ENCODE measurements around the gene MYO16. TPM values are rescaled to one million over a fixed set of nuclear protein-coding genes. Genes with fewer than 3 reads are reported as not detected.

Gene MYO16
- total RNA-seq, 1 experiment from 2014 or later: not detected

GRCh38 chr13:108787700-108788414 lies 158.4 kb downstream of the MYO16 start:
- Histone ChIP-seq H4K5ac (ENCODE audit: insufficient read length, low read depth, low read length) (no peak overlapping the region), H4K20me1 (ENCODE audit: control insufficient read depth, insufficient read depth, insufficient read length) (no peaks in the 10 kb centered on the region)

More at GRCh38 chr13:108787700-108788414, 158.4 kb downstream of the MYO16 start:
- H3K56ac ChIP-seq (ENCODE audit: insufficient read length, low read depth, low read length): no peak overlapping the region
- H3K4me2 ChIP-seq (ENCODE audit: insufficient read depth, insufficient read length, low read length): no peak overlapping the region
- no CpG with 5 or more reads among the region's 14 CpGs for WGBS (ENCODE audit: extremely low coverage, insufficient read length, low lambda C conversion rate)
- no peak for DNase-seq
- no peak overlapping the region for H4K91ac ChIP-seq (ENCODE audit: insufficient read length, low read depth, low read length)
- H2AK5ac ChIP-seq (ENCODE audit: insufficient read length, low read length): no peak overlapping the region
- H2BK5ac ChIP-seq (ENCODE audit: insufficient read length, low read length): no peak overlapping the region
- peaks cover 4 to 11% (median 9%) of the 10 kb centered on the region in 3 experiments for H3K36me3 Mint-ChIP-seq (ENCODE audit: insufficient read depth in 1 of 3, low read depth in 3 of 3)
- H3K14ac ChIP-seq (ENCODE audit: insufficient read depth, low read length): no peak overlapping the region
- no peaks in the 10 kb centered on the region for H3K27me3 ChIP-seq (ENCODE audit: insufficient read depth, low read length)
- H4K8ac ChIP-seq (replicated peaks; ENCODE audit: insufficient read length, low read depth, low read length): no peak overlapping the region
- no peak overlapping the region for H2BK12ac ChIP-seq (ENCODE audit: insufficient read length, low read depth, low read length)
- H3K27ac Mint-ChIP-seq: no peak overlapping the region
- H3T11ph ChIP-seq (ENCODE audit: low read length): no peak overlapping the region
- TF ChIP-seq CTCF (conservative IDR thresholded peaks at IDR 0.05): no peak
- H3K23ac ChIP-seq (ENCODE audit: insufficient read length, low read depth, low read length): no peak overlapping the region
- no peak overlapping the region for H2BK15ac ChIP-seq (ENCODE audit: low read depth, low read length)
- H3K9me3 ChIP-seq (ENCODE audit: control insufficient read depth, low read depth, low read length): no peaks in the 10 kb centered on the region
- no peaks in the 10 kb centered on the region; the same call in 1 of the 2 replicates for H3K4me1 ChIP-seq (ENCODE audit: insufficient read depth, low read length)
- no peak overlapping the region for H2BK120ac ChIP-seq (ENCODE audit: low read depth, low read length, poor library complexity, severe bottlenecking)
- peaks cover 14 to 15% of the 10 kb centered on the region in 2 experiments for H3K4me1 Mint-ChIP-seq
- no peaks in the 10 kb centered on the region for H3K79me1 ChIP-seq (ENCODE audit: insufficient read depth, low read depth, low read length, poor library complexity, severe bottlenecking)
- no peaks in the 10 kb centered on the region for H3K79me2 ChIP-seq (ENCODE audit: insufficient read depth, low read length)
- no peak overlapping the region for H2BK20ac ChIP-seq (ENCODE audit: low read depth, low read length, poor library complexity, severe bottlenecking)
- no peak overlapping the region for H3K4me3 Mint-ChIP-seq
- H3K23me2 ChIP-seq (ENCODE audit: insufficient read length, low read depth, low read length, poor library complexity, severe bottlenecking): no peaks in the 10 kb centered on the region
- H3K18ac ChIP-seq (ENCODE audit: insufficient read length, low read depth, low read length): no peak overlapping the region
- H3K9ac ChIP-seq (ENCODE audit: extremely low read depth, insufficient read length, low read length): no peak overlapping the region
- H3K27me3 Mint-ChIP-seq (ENCODE audit: low read depth): no peaks in the 10 kb centered on the region
- no peak overlapping the region for H3K27ac ChIP-seq (ENCODE audit: insufficient read length, low read depth, low read length)
- no peak overlapping the region for H3K4ac ChIP-seq (ENCODE audit: low read depth, low read length)
- H2AFZ ChIP-seq (ENCODE audit: low read length): no peak overlapping the region
- peaks cover 9% of the 10 kb centered on the region in 2 experiments for H3K9me3 Mint-ChIP-seq
